IMR-90 (cell line): Measurements from ENCODE around the gene ATP10B. TPM values are rescaled to one million over a fixed set of nuclear protein-coding genes. Genes with fewer than 3 reads are reported as not detected.

Experiments
- ATAC-seq: fragments of 200-7000 bp; cut with Tn5 transposase; 2 replicates; pipeline ENCODE4 v1.9.1; 2020; ENCODE audit warnings: low read depth, mild to moderate bottlenecking, moderate library complexity
- BruUV-seq: library from RNA; stranded (reverse); fragments of 400-500 nt; replicated peaks from 2 replicates; lab custom pipeline; 2021; lab: Mats Ljungman, UMichigan
- CTCF ChIA-PET: fragments of 300-600 bp; formaldehyde crosslinking; extraction: SDS; loops from one replicate; lab custom pipeline; 2021; ENCODE audit warnings: antibody characterized with exemption; lab: Yijun Ruan, JAX
- POLR2A ChIA-PET: fragments of 300-600 bp; sonication (Branson Sonifier 250); formaldehyde crosslinking; loops from one replicate; lab custom pipeline; 2022; ENCODE audit warnings: antibody characterized with exemption; ENCODE audit not compliant: unreplicated experiment; lab: Charles Lee
- DNase-seq: peaks from one replicate; pipeline ENCODE4 v3.0.0; 2013
- H2AFZ ChIP-seq: replicated peaks from 2 replicates; pipeline ENCODE3; 2013; ENCODE audit warnings: low read length, mild to moderate bottlenecking; ENCODE audit not compliant: poor library complexity
- H2AK5ac ChIP-seq: 2 replicates; pipeline ENCODE4 v1.6.1; 2013; ENCODE audit warnings: low read depth, low read length, inconsistent platforms
- H2AK9ac ChIP-seq: replicated peaks from 2 replicates; pipeline ENCODE3; 2013; ENCODE audit warnings: mild to moderate bottlenecking, low read depth, low read length, moderate library complexity; ENCODE audit not compliant: poor library complexity
- H2BK120ac ChIP-seq: 2 replicates; pipeline ENCODE4 v1.6.1; 2013; ENCODE audit warnings: low read depth, low read length, inconsistent platforms
- H2BK15ac ChIP-seq: 3 replicates; pipeline ENCODE4 v1.6.1; 2013; ENCODE audit warnings: low read depth, low read length, inconsistent platforms
- H2BK20ac ChIP-seq: 2 replicates; pipeline ENCODE4 v1.6.1; 2013; ENCODE audit warnings: low read depth, mild to moderate bottlenecking, inconsistent platforms, low read length, moderate library complexity
- H2BK5ac ChIP-seq: 2 replicates; pipeline ENCODE4 v1.6.1; 2013; ENCODE audit warnings: mild to moderate bottlenecking, low read depth, low read length, inconsistent platforms; ENCODE audit not compliant: poor library complexity, severe bottlenecking
- H3K14ac ChIP-seq: replicated peaks from 2 replicates; pipeline ENCODE4 v1.6.1; 2013; ENCODE audit warnings: low read depth, low read length, inconsistent platforms
- H3K18ac ChIP-seq: 2 replicates; pipeline ENCODE4 v1.6.1; 2013; ENCODE audit warnings: low read depth, low read length, control low read depth
- H3K23ac ChIP-seq: 2 replicates; pipeline ENCODE4 v1.6.1; 2013; ENCODE audit warnings: low read depth, low read length, inconsistent platforms
- H3K27ac ChIP-seq: 2 replicates; pipeline ENCODE4 v1.5.1; 2013; ENCODE audit warnings: mild to moderate bottlenecking, control low read depth, low read length; ENCODE audit not compliant: insufficient read depth
- H3K27me3 ChIP-seq: 2 replicates; pipeline ENCODE4 v1.6.1; 2013; ENCODE audit warnings: low read length; ENCODE audit not compliant: control insufficient read depth, insufficient read depth
- H3K36me3 ChIP-seq: 2 replicates; pipeline ENCODE4 v1.6.1; 2013; ENCODE audit warnings: low read length, mixed read lengths; ENCODE audit not compliant: control insufficient read depth, insufficient read depth
- H3K4ac ChIP-seq: 2 replicates; pipeline ENCODE4 v1.6.1; 2013; ENCODE audit warnings: low read depth, low read length, inconsistent platforms
- H3K4me1 ChIP-seq: 2 replicates; pipeline ENCODE4 v1.6.1; 2013; ENCODE audit warnings: low read length, mixed read lengths; ENCODE audit not compliant: control insufficient read depth, insufficient read depth
- H3K4me2 ChIP-seq: 2 replicates; pipeline ENCODE4 v1.6.1; 2013; ENCODE audit warnings: low read depth, mild to moderate bottlenecking, control low read depth, low read length, moderate library complexity
- H3K4me3 ChIP-seq: 2 replicates; pipeline ENCODE4 v1.5.1; 2013; ENCODE audit warnings: low read depth, mild to moderate bottlenecking, control low read depth, low read length, moderate library complexity; ENCODE audit not compliant: insufficient read depth
- H3K56ac ChIP-seq: 2 replicates; pipeline ENCODE4 v1.6.1; 2013; ENCODE audit warnings: low read length, inconsistent platforms; ENCODE audit not compliant: insufficient read depth; ENCODE audit errors: extremely low read depth
- H3K79me1 ChIP-seq, 2 experiments: 2 replicates each; pipeline ENCODE4 v1.6.1; 2013; ENCODE audit warnings: low read length in 2 of 2, inconsistent platforms in 1 of 2, low read depth in 1 of 2
- H3K9ac ChIP-seq: 2 replicates; pipeline ENCODE4 v1.6.1; 2013; ENCODE audit warnings: low read depth, low read length, control low read depth
- H3K9me1 ChIP-seq: 2 replicates; pipeline ENCODE4 v1.6.1; 2013; ENCODE audit warnings: low read length, inconsistent platforms; ENCODE audit not compliant: insufficient read depth
- H3K9me3 ChIP-seq: 2 replicates; pipeline ENCODE4 v1.6.1; 2013; ENCODE audit warnings: low read length; ENCODE audit not compliant: control insufficient read depth, insufficient read depth
- H4K20me1 ChIP-seq: 2 replicates; pipeline ENCODE4 v1.6.1; 2013; ENCODE audit warnings: low read length, inconsistent platforms; ENCODE audit not compliant: insufficient read depth
- H4K5ac ChIP-seq: 2 replicates; pipeline ENCODE4 v1.6.1; 2013; ENCODE audit warnings: mild to moderate bottlenecking, low read depth, low read length, control low read depth
- H4K8ac ChIP-seq, 2 experiments: 2 replicates each; pipeline ENCODE4 v1.6.1; 2013; ENCODE audit warnings: low read depth in 2 of 2, low read length in 2 of 2, control low read depth in 1 of 2, inconsistent platforms in 1 of 2
- H4K91ac ChIP-seq: 2 replicates; pipeline ENCODE4 v1.6.1; 2013; ENCODE audit warnings: low read depth, low read length, inconsistent platforms; ENCODE audit not compliant: insufficient read depth
- BHLHE40 ChIP-seq: fragments of 150-350 bp; IDR thresholded peaks from 2 replicates; pipeline ENCODE4 v1.6.1; 2016; ENCODE audit warnings: mild to moderate bottlenecking, low read depth, low read length
- CEBPB ChIP-seq: IDR thresholded peaks from 2 replicates; pipeline ENCODE4 v1.6.1; 2012; ENCODE audit warnings: low read depth, low read length, improper control_type of control experiment
- CHD1 ChIP-seq: IDR thresholded peaks from 2 replicates; pipeline ENCODE4 v1.6.1; 2012; ENCODE audit warnings: low read depth, low read length, improper control_type of control experiment
- ELK1 ChIP-seq: fragments of 150-350 bp; IDR thresholded peaks from 2 replicates; pipeline ENCODE4 v1.6.1; 2016; ENCODE audit warnings: low read depth, mild to moderate bottlenecking, low read length, moderate library complexity, borderline replicate concordance
- FOS ChIP-seq: fragments of 150-350 bp; IDR thresholded peaks from 2 replicates; pipeline ENCODE4 v1.6.1; 2016; ENCODE audit warnings: low read depth, low read length
- MAFK ChIP-seq: IDR thresholded peaks from 2 replicates; pipeline ENCODE4 v1.6.1; 2012; ENCODE audit warnings: low read depth, low read length, improper control_type of control experiment
- MAZ ChIP-seq: IDR thresholded peaks from 2 replicates; pipeline ENCODE4 v1.6.1; 2012; ENCODE audit warnings: low read depth, mild to moderate bottlenecking, low read length, improper control_type of control experiment, moderate library complexity, borderline replicate concordance
- MXI1 ChIP-seq: IDR thresholded peaks from 2 replicates; pipeline ENCODE4 v1.6.1; 2012; ENCODE audit warnings: low read depth, mild to moderate bottlenecking, low read length, moderate library complexity, borderline replicate concordance
- NFE2L2 ChIP-seq: fragments of 150-350 bp; IDR thresholded peaks from 2 replicates; pipeline ENCODE4 v1.6.1; 2016; ENCODE audit warnings: low read depth, mild to moderate bottlenecking, low read length
- POLR2A ChIP-seq: IDR thresholded peaks from 2 replicates; pipeline ENCODE4 v1.6.1; 2012; ENCODE audit warnings: mild to moderate bottlenecking, low read depth, low read length
- RAD21 ChIP-seq: IDR thresholded peaks from 2 replicates; pipeline ENCODE4 v1.6.1; 2012; ENCODE audit warnings: low read length, improper control_type of control experiment
- RCOR1 ChIP-seq: IDR thresholded peaks from 2 replicates; pipeline ENCODE4 v1.6.1; 2012; ENCODE audit warnings: mild to moderate bottlenecking, low read length, improper control_type of control experiment; ENCODE audit not compliant: insufficient replicate concordance
- RFX5 ChIP-seq: IDR thresholded peaks from 2 replicates; pipeline ENCODE4 v1.8.0; 2012; ENCODE audit warnings: low read depth, mild to moderate bottlenecking, low read length, moderate library complexity
- SMC3 ChIP-seq: fragments of 150-350 bp; IDR thresholded peaks from 2 replicates; pipeline ENCODE4 v1.6.1; 2016; ENCODE audit warnings: low read depth, mild to moderate bottlenecking, antibody characterized with exemption, low read length, moderate library complexity
- WGBS, 2 experiments: methylation state at CpG; one replicate each; pipeline versions ENCODE4 v1.1.5 to v1.1.7; 2013; ENCODE audit warnings: missing lambda C conversion rate in 2 of 2; ENCODE audit not compliant: insufficient read length in 1 of 2; ENCODE audit errors: extremely low coverage in 2 of 2; 5-methylcytosine and 5-hydroxymethylcytosine counted together
- dilution Hi-C: fragments of 300-500 bp; cut with HindIII; formaldehyde crosslinking; loops from one replicate; pipeline ENCODE4 v1.14.3; 2018; ENCODE audit warnings: low sequenced_read_pairs; ENCODE audit not compliant: unreplicated experiment
- in situ Hi-C: fragments of 300-500 bp; cut with MboI; formaldehyde crosslinking; loops from 3 replicates; pipeline ENCODE4 v1.14.3; 2019; ENCODE audit warnings: low sequenced_read_pairs, inconsistent platforms, mixed read lengths
- intact Hi-C: fragments of 100-400 bp; cut with micrococcal nuclease; formaldehyde crosslinking; loops from 2 replicates; pipeline ENCODE4 v1.10.0; 2022
- polyA plus RNA-seq, 3 experiments: library from polyadenylated mRNA; depleted of rRNA; stranded (reverse); fragments of >200 nt; gene quantifications; 2 replicates each; pipeline ENCODE4 v1.2.3, GENCODE V29; 2012; ENCODE audit warnings: low replicate concordance in 1 of 3
- total RNA-seq: library from RNA; depleted of rRNA; stranded (reverse); fragments of >200 nt; gene quantifications from 2 replicates; pipeline ENCODE4 v1.2.3, GENCODE V29; 2012
- TF ChIP-seq, protein P1 (sequence below): conservative IDR thresholded peaks from 2 replicates; pipeline ENCODE4 v1.5.1; 2012; ENCODE audit warnings: mild to moderate bottlenecking, low read depth, low read length, improper control_type of control experiment
- TF ChIP-seq, protein P2 (sequence below): fragments of 150-350 bp; IDR thresholded peaks from 2 replicates; pipeline ENCODE4 v1.6.1; 2017; ENCODE audit warnings: mild to moderate bottlenecking, antibody characterized with exemption, low read length, low read depth

ATP10B gene
- total and polyA plus RNA-seq, 2 of the 4 experiments (the other 2 are of a cell fraction): not detected

DNA sequence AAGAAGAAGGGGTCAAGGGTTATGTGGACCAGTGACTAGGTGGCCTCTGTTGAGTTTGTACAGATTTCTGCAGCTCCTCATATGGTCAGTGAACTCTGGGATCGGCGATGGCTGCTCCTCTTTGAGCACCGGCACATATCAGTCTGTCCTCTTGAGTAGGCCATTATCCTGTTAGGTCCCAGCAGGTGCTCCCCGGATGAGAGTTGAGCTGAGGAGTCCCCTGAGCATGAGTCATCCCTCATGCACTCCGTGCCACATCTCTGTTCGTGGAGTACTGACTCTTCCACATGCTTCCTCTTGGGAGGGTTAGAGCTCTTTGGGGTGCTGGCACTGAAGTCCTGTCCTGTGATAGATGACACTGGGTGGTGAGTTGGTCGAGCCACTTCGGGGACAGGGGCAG, 286.6 kb downstream of the ATP10B start:
- no peak overlapping the region for H3K4me3 ChIP-seq
- no peak overlapping the region for H4K5ac ChIP-seq
- no peak overlapping the region for H4K91ac ChIP-seq
- H2BK15ac ChIP-seq: no peak overlapping the region
- H3K4me2 ChIP-seq: no peak overlapping the region
- H3K9me3 ChIP-seq: no peaks in the 10 kb centered on the region
- H2AFZ ChIP-seq: no peak overlapping the region
- H3K14ac ChIP-seq: no peak overlapping the region
- H3K56ac ChIP-seq: no peak overlapping the region
- H3K4ac ChIP-seq: no peak overlapping the region
- no peak for TF ChIP-seq RFX5
- no peak for TF ChIP-seq POLR2A
- TF ChIP-seq ELK1: no peak
- no peak for TF ChIP-seq MAFK
- TF ChIP-seq RCOR1: no peak
- TF ChIP-seq BHLHE40: no peak
- no peak for TF ChIP-seq NFE2L2
- TF ChIP-seq SMC3: no peak
- TF ChIP-seq CEBPB: no peak
- TF ChIP-seq, protein P1, sequence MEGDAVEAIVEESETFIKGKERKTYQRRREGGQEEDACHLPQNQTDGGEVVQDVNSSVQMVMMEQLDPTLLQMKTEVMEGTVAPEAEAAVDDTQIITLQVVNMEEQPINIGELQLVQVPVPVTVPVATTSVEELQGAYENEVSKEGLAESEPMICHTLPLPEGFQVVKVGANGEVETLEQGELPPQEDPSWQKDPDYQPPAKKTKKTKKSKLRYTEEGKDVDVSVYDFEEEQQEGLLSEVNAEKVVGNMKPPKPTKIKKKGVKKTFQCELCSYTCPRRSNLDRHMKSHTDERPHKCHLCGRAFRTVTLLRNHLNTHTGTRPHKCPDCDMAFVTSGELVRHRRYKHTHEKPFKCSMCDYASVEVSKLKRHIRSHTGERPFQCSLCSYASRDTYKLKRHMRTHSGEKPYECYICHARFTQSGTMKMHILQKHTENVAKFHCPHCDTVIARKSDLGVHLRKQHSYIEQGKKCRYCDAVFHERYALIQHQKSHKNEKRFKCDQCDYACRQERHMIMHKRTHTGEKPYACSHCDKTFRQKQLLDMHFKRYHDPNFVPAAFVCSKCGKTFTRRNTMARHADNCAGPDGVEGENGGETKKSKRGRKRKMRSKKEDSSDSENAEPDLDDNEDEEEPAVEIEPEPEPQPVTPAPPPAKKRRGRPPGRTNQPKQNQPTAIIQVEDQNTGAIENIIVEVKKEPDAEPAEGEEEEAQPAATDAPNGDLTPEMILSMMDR: no peak
- TF ChIP-seq MAZ: no peak
- TF ChIP-seq MXI1: no peak
- TF ChIP-seq CHD1: no peak
- TF ChIP-seq RAD21: no peak
- TF ChIP-seq FOS: no peak
- TF ChIP-seq, protein P2, sequence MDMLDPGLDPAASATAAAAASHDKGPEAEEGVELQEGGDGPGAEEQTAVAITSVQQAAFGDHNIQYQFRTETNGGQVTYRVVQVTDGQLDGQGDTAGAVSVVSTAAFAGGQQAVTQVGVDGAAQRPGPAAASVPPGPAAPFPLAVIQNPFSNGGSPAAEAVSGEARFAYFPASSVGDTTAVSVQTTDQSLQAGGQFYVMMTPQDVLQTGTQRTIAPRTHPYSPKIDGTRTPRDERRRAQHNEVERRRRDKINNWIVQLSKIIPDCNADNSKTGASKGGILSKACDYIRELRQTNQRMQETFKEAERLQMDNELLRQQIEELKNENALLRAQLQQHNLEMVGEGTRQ: no peak
- H3K9me1 ChIP-seq: no peaks in the 10 kb centered on the region
- no peak for DNase-seq
- no peak overlapping the region for H2AK9ac ChIP-seq
- H3K4me1 ChIP-seq: no peaks in the 10 kb centered on the region
- in situ Hi-C loops: no loop called here
- dilution Hi-C loops: no loop called here
- no peak overlapping the region for H2BK20ac ChIP-seq
- no TSS peak for BruUV-seq
- no peaks in the 10 kb centered on the region for H3K36me3 ChIP-seq
- H4K8ac ChIP-seq: no peak overlapping the region
- intact Hi-C loops: no loop called here
- no peak overlapping the region for H2AK5ac ChIP-seq
- 78% methylated on average over 3 of the region's 8 CpGs; no CpG with 5 or more reads in 1 of the 2 experiments for WGBS, 2 experiments
- no peak overlapping the region for H2BK120ac ChIP-seq
- no peak for ATAC-seq
- no peak overlapping the region for H3K9ac ChIP-seq
- H3K27ac ChIP-seq: no peak overlapping the region
- POLR2A ChIA-PET: no interaction called here
- H3K79me1 ChIP-seq: no peaks in the 10 kb centered on the region
- H3K18ac ChIP-seq: no peak overlapping the region
- no peak overlapping the region for H3K23ac ChIP-seq
- no peak overlapping the region for H2BK5ac ChIP-seq
- CTCF ChIA-PET: no interaction called here
- H3K27me3 ChIP-seq: no peaks in the 10 kb centered on the region
- no peaks in the 10 kb centered on the region for H4K20me1 ChIP-seq
